ENCODE measurements around the gene ATP6V0B. TPM values are rescaled to one million over a fixed set of nuclear protein-coding genes. Genes with fewer than 3 reads are reported as not detected.

ATP6V0B gene
- total RNA-seq, 1 donor from 2014 or later = 115 TPM

GRCh38 chr1:43994794-43995790 is 20.3 kb downstream of the ATP6V0B start:
- peak overlapping the region; percentile 34 for H3K4me3 Mint-ChIP-seq
- H3K9me3 Mint-ChIP-seq = no peaks in the 10 kb centered on the region
- H3K4me1 Mint-ChIP-seq (ENCODE audit: unreplicated experiment) = peaks cover 5% of the 10 kb centered on the region
- peak; percentile 53 for TF ChIP-seq CTCF (conservative IDR thresholded peaks at IDR 0.05)
- H3K27ac Mint-ChIP-seq = no peak overlapping the region
- no peaks in the 10 kb centered on the region for H3K36me3 Mint-ChIP-seq
- no peak for DNase-seq (ENCODE audit: extremely low spot score, unreplicated experiment)
- no peaks in the 10 kb centered on the region for H3K27me3 Mint-ChIP-seq

GRCh38 chr1:43995984-43996732 is 21.4 kb downstream of the ATP6V0B start:
- Mint-ChIP-seq H3K36me3 (no peaks in the 10 kb centered on the region), H3K9me3 (no peaks in the 10 kb centered on the region), H3K27ac (peak overlapping the region; percentile 46), H3K4me1 (ENCODE audit: unreplicated experiment) (peaks cover 5% of the 10 kb centered on the region), H3K27me3 (no peaks in the 10 kb centered on the region), H3K4me3 (peak overlapping the region; percentile 52)
- TF ChIP-seq CTCF (conservative IDR thresholded peaks at IDR 0.05) = no peak
- DNase-seq (ENCODE audit: extremely low spot score, unreplicated experiment) = no peak

GRCh38 chr1:43996733-43997115 is 22.0 kb downstream of the ATP6V0B start:
- TF ChIP-seq CTCF (conservative IDR thresholded peaks at IDR 0.05) = no peak
- Mint-ChIP-seq H3K36me3 (no peaks in the 10 kb centered on the region), H3K27me3 (no peaks in the 10 kb centered on the region), H3K9me3 (no peaks in the 10 kb centered on the region), H3K4me3 (no peak overlapping the region), H3K4me1 (ENCODE audit: unreplicated experiment) (peaks cover 5% of the 10 kb centered on the region), H3K27ac (peak overlapping the region; percentile 46)
- DNase-seq (ENCODE audit: extremely low spot score, unreplicated experiment) = peak; percentile 66

- H3K4me1 Mint-ChIP-seq (ENCODE audit: unreplicated experiment) = peaks cover 5% of the 10 kb centered on the region
- TF ChIP-seq CTCF (conservative IDR thresholded peaks at IDR 0.05) = no peak
- H3K9me3 Mint-ChIP-seq = no peaks in the 10 kb centered on the region
- no peak overlapping the region for H3K27ac Mint-ChIP-seq
- H3K4me3 Mint-ChIP-seq = no peak overlapping the region
- no peaks in the 10 kb centered on the region for H3K27me3 Mint-ChIP-seq
- no peaks in the 10 kb centered on the region for H3K36me3 Mint-ChIP-seq
- no peak for DNase-seq (ENCODE audit: extremely low spot score, unreplicated experiment)
These were observed 22.7 kb downstream of the ATP6V0B start for GRCh38 chr1:43997295-43997999.

- no peak for DNase-seq (ENCODE audit: extremely low spot score, unreplicated experiment)
- H3K4me3 Mint-ChIP-seq = no peak overlapping the region
- no peaks in the 10 kb centered on the region for H3K27me3 Mint-ChIP-seq
- no peak overlapping the region for H3K27ac Mint-ChIP-seq
- H3K36me3 Mint-ChIP-seq = no peaks in the 10 kb centered on the region
- H3K4me1 Mint-ChIP-seq (ENCODE audit: unreplicated experiment) = peaks cover 5% of the 10 kb centered on the region
- no peaks in the 10 kb centered on the region for H3K9me3 Mint-ChIP-seq
- no peak for TF ChIP-seq CTCF (conservative IDR thresholded peaks at IDR 0.05)
These were observed 23.2 kb downstream of the ATP6V0B start for GRCh38 chr1:43998000-43998378.
